Measurements from ENCODE around the gene MAST4. TPM values are rescaled to one million over a fixed set of nuclear protein-coding genes. Genes with fewer than 3 reads are reported as not detected.

The MAST4 gene
- total and polyA plus RNA-seq, 2 donors (not counting 1 experiment from before 2014, with no cell fraction given) = 7.0 to 15.2 TPM

DNA sequence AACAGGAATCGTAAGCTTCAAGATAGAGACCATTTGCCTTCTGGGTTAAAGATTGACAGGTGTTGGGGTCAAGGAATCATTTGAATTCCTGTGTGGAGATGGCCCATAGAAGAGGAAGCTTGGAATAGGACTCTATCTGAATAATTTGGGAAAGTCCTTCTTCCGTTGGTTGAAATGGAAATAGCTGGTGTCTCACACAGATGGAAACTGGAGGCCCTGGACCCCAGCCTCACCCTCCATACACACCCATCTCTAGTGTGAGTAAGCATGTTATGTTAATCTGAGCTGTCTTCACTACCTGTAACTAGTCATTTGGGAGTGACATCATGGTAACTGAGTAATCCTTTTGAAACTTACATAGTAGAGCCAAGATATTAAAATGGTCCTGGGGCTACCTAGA lies 416.0 kb downstream of the MAST4 start:
- no peak overlapping the region for H3K4me3 ChIP-seq (replicated peaks in 1 of 4; ENCODE audit: control extremely low read depth in 1 of 4, insufficient read depth in 1 of 4, low read depth in 3 of 4, low read length in 4 of 4)
- H2AFZ ChIP-seq (ENCODE audit: low read length) = no peak overlapping the region
- H3K4me1 ChIP-seq (ENCODE audit: control insufficient read depth, extremely low read depth, insufficient read depth, low read length) = peaks cover 13% of the 10 kb centered on the region
- H3K27ac ChIP-seq (ENCODE audit: insufficient read depth, low read length) = no peak overlapping the region
- no peak overlapping the region for H3K4me2 ChIP-seq (ENCODE audit: extremely low read depth, insufficient read depth, low read length)
- DNase-seq (ENCODE audit: low read depth in 2 of 2) = peak in 1 of 2 donors; percentile 78
- H3K9me3 ChIP-seq (ENCODE audit: control insufficient read depth, insufficient read depth, low read depth, low read length) = no peaks in the 10 kb centered on the region
- TF ChIP-seq, protein P1, sequence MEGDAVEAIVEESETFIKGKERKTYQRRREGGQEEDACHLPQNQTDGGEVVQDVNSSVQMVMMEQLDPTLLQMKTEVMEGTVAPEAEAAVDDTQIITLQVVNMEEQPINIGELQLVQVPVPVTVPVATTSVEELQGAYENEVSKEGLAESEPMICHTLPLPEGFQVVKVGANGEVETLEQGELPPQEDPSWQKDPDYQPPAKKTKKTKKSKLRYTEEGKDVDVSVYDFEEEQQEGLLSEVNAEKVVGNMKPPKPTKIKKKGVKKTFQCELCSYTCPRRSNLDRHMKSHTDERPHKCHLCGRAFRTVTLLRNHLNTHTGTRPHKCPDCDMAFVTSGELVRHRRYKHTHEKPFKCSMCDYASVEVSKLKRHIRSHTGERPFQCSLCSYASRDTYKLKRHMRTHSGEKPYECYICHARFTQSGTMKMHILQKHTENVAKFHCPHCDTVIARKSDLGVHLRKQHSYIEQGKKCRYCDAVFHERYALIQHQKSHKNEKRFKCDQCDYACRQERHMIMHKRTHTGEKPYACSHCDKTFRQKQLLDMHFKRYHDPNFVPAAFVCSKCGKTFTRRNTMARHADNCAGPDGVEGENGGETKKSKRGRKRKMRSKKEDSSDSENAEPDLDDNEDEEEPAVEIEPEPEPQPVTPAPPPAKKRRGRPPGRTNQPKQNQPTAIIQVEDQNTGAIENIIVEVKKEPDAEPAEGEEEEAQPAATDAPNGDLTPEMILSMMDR (conservative IDR thresholded peaks at IDR 0.05 in 1 of 2, IDR thresholded peaks at IDR 0.05 in 1 of 2; ENCODE audit: low read depth in 1 of 2, low read length in 2 of 2) = no peak
- no peak for TF ChIP-seq EZH2 (IDR thresholded peaks at IDR 0.05; ENCODE audit: low read length, missing control alignments)
- no peaks in the 10 kb centered on the region for H3K27me3 ChIP-seq (ENCODE audit: control insufficient read depth, insufficient read depth, low read length)
- no peaks in the 10 kb centered on the region for H4K20me1 ChIP-seq (ENCODE audit: control insufficient read depth, extremely low read depth, insufficient read depth, low read length)
- no peak overlapping the region for H3K9ac ChIP-seq (ENCODE audit: insufficient read depth, low read length)
- H3K36me3 ChIP-seq (ENCODE audit: control insufficient read depth, insufficient read depth, low read length) = no peaks in the 10 kb centered on the region
- peaks cover 22% of the 10 kb centered on the region for H3K79me2 ChIP-seq (ENCODE audit: control insufficient read depth, insufficient read depth, low read length)

DNA sequence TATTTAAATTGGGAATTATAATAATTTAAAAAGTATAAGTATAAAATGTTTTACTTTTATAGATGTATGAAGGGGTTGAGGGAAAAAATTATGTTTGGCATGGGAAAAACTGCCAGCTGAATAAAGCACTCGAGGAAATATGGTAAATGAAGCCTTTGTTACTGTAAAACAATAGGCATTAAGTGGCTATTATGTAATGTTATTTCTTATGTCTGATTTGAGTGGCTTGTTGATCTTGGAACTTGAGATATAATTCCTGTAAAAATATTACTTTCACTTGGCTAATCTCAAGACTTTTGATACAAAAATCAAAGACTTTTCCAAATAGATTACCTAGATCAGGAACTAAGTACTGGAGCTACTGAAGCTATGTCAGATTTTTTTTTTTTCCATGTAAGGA lies 417.5 kb downstream of the MAST4 start:
- H3K27me3 ChIP-seq (ENCODE audit: control insufficient read depth, insufficient read depth, low read length) = no peaks in the 10 kb centered on the region
- peaks cover 13% of the 10 kb centered on the region for H3K4me1 ChIP-seq (ENCODE audit: control insufficient read depth, extremely low read depth, insufficient read depth, low read length)
- TF ChIP-seq EZH2 (IDR thresholded peaks at IDR 0.05; ENCODE audit: low read length, missing control alignments) = no peak
- TF ChIP-seq, protein P1 (conservative IDR thresholded peaks at IDR 0.05 in 1 of 2, IDR thresholded peaks at IDR 0.05 in 1 of 2; ENCODE audit: low read depth in 1 of 2, low read length in 2 of 2) = no peak
- H4K20me1 ChIP-seq (ENCODE audit: control insufficient read depth, extremely low read depth, insufficient read depth, low read length) = no peaks in the 10 kb centered on the region
- H3K4me3 ChIP-seq (replicated peaks in 1 of 4; ENCODE audit: control extremely low read depth in 1 of 4, insufficient read depth in 1 of 4, low read depth in 3 of 4, low read length in 4 of 4) = no peak overlapping the region
- DNase-seq (ENCODE audit: low read depth in 2 of 2) = peak in 1 of 2 donors; percentile 60
- no peak overlapping the region for H2AFZ ChIP-seq (ENCODE audit: low read length)
- no peaks in the 10 kb centered on the region for H3K9me3 ChIP-seq (ENCODE audit: control insufficient read depth, insufficient read depth, low read depth, low read length)
- no peak overlapping the region for H3K9ac ChIP-seq (ENCODE audit: insufficient read depth, low read length)
- H3K79me2 ChIP-seq (ENCODE audit: control insufficient read depth, insufficient read depth, low read length) = peaks cover 18% of the 10 kb centered on the region
- no peaks in the 10 kb centered on the region for H3K36me3 ChIP-seq (ENCODE audit: control insufficient read depth, insufficient read depth, low read length)
- H3K27ac ChIP-seq (ENCODE audit: insufficient read depth, low read length) = no peak overlapping the region
- no peak overlapping the region for H3K4me2 ChIP-seq (ENCODE audit: extremely low read depth, insufficient read depth, low read length)

DNA sequence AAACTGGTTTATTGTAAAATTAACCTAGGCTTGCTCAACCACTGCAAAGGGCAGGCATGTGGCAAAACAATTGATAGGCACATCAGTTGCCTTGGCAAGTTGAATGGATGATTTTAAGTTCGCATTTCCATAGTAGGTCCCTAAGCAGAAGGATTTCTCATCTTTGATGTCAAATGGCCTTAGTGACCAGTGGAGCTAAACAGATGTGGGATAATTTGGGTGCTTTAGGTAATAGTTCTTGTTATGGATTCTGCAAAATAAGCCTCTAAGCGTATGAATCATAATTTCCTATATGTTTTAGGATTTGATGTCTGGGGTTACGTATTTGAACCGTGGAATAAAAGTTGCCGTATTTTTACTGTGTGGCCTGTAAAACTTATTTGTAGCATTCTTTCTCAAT lies 418.0 kb downstream of the MAST4 start:
- Histone ChIP-seq H3K4me2 (ENCODE audit: extremely low read depth, insufficient read depth, low read length) (no peak overlapping the region), H3K9me3 (ENCODE audit: control insufficient read depth, insufficient read depth, low read depth, low read length) (no peaks in the 10 kb centered on the region), H3K9ac (ENCODE audit: insufficient read depth, low read length) (no peak overlapping the region), H3K36me3 (ENCODE audit: control insufficient read depth, insufficient read depth, low read length) (no peaks in the 10 kb centered on the region), H3K4me3 (replicated peaks in 1 of 4; ENCODE audit: control extremely low read depth in 1 of 4, insufficient read depth in 1 of 4, low read depth in 3 of 4, low read length in 4 of 4) (no peak overlapping the region), H3K4me1 (ENCODE audit: control insufficient read depth, extremely low read depth, insufficient read depth, low read length) (peaks cover 13% of the 10 kb centered on the region), H3K27ac (ENCODE audit: insufficient read depth, low read length) (no peak overlapping the region), H3K79me2 (ENCODE audit: control insufficient read depth, insufficient read depth, low read length) (peaks cover 17% of the 10 kb centered on the region), H4K20me1 (ENCODE audit: control insufficient read depth, extremely low read depth, insufficient read depth, low read length) (no peaks in the 10 kb centered on the region), H3K27me3 (ENCODE audit: control insufficient read depth, insufficient read depth, low read length) (no peaks in the 10 kb centered on the region), H2AFZ (ENCODE audit: low read length) (no peak overlapping the region)
- TF ChIP-seq, protein P1 (conservative IDR thresholded peaks at IDR 0.05 in 1 of 2, IDR thresholded peaks at IDR 0.05 in 1 of 2; ENCODE audit: low read depth in 1 of 2, low read length in 2 of 2) = no peak
- TF ChIP-seq EZH2 (IDR thresholded peaks at IDR 0.05; ENCODE audit: low read length, missing control alignments) = no peak
- DNase-seq (ENCODE audit: low read depth in 2 of 2) = no peak

Measured in fibroblast of lung (primary cell).